Measurements from ENCODE around the gene BABAM2.

BABAM2 gene

DNA sequence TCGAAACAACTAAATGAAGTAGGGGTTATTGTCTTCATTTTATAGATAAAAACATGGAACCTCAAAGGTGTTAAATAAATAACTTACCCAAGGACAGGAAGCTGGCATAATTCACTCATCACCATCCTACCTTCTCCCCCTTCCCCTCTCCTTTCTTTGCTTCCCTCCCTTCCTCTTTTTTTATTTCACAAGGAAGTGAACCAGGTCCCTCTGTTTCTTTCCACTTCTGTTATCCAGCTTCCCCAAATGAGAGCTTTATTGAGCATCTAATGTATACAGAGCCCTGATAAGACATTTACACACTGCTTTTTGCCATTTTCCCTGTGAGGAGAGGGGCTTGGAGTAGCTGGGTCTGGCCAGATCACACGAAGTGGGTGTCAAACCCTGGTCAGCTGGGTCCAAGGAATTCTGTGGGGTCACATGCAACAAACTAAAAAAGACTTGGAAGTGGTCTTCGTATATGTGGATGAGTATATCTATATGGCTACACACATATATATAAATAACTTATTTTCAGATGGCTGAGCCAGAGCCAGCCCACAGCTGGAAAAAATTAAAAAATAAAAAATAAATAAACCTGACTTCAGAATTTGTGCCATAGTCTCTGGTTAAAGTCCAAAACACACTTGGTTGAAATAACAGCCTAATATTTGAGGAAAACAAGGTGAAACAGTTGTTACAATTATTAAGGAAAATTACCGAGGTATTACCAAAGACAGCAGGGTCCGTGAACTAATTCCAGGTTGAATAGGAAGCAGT, 452.8 kb downstream of the BABAM2 start:
- DNase-seq (ENCODE audit: low read depth in 2 of 2): no peak

DNA sequence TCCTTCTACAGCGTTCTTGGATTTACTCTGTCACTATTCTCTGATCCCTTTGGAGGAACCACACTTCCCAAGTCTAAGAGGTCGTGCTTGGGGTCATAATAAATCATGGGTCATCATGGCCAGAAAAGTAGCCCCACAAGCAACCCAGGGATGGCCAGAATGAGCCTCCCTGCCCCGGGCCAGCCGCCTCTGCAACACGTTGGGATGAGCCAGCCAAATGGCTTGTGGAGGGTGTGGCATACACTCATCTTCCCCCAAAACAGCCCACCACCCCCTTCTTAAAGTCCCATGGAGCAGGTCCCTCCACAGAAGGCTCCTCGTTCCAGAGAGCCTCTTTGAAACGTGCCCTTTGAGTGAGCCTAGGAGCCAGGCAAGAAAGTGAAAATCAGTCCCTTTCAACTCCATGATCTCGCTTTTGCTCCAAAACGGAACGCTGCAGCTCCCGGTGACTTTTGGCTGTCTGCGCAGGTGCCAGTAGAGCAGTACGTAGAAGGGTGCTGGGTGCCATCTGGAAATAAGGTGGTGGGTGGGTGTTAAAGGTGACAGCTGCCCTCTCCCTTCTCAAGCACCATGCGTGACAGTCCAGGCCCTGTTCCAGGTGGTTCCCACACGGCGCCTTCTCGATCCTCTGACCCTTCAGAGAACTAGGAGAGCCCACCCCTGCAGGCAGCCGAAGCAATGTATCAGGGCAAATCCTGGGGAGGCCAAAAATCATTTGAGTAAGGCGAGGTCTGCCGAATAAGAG, 453.6 kb downstream of the BABAM2 start:
- DNase-seq (ENCODE audit: low read depth in 2 of 2): no peak

GRCh38 chr2:28344756-28345373, 454.3 kb downstream of the BABAM2 start:
- no peak for DNase-seq (ENCODE audit: low read depth in 2 of 2)

DNA sequence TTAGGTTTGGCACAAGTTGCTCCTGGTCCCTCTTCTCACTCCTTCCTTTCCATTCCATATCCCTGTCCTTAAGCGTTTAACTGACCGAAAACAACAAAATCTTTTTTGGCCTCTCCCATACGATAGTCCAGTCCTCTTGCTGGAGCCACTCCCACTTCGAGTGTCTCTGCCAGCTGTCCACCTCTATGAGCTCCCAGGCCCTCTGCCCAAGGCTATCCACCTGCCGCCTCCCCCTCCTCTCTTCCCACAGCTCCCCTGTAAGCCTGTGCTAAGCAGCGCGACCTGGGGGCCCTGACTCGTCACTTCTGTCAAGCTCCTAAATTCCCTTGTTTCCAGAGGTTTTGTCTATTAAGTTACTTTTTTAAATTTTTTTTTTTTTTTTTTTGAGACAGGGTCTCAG, 455.1 kb downstream of the BABAM2 start:
- no peak for DNase-seq (ENCODE audit: low read depth in 2 of 2)

DNA sequence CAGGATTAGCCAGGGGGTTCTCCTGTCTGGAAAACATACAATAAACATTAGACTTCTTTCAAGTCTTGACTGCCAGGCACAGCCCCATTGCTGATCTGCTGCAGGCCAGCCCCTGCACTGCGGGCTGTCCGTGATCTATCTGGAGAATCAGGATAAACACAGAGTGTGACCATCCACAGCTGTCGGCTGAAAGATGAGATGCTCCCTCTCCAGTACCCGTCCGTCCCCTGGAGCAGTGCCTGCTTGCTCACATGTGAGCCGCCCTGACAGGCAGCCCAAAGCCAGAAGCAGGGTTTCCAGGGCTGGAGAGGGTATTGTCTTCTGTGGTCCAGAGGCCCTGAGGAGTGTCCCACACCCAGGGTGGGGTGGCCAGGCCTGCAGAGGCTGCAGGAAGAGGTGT, 456.1 kb downstream of the BABAM2 start:
- no peak for DNase-seq (ENCODE audit: low read depth in 2 of 2)

- no peak for DNase-seq (ENCODE audit: low read depth in 2 of 2)
These were observed 456.7 kb downstream of the BABAM2 start for GRCh38 chr2:28347193-28347592.

GRCh38 chr2:28347596-28347995, 457.1 kb downstream of the BABAM2 start:
- DNase-seq (ENCODE audit: low read depth in 2 of 2): no peak

- no peak for DNase-seq (ENCODE audit: low read depth in 2 of 2)
These were observed 457.6 kb downstream of the BABAM2 start for GRCh38 chr2:28348149-28348567.

DNA sequence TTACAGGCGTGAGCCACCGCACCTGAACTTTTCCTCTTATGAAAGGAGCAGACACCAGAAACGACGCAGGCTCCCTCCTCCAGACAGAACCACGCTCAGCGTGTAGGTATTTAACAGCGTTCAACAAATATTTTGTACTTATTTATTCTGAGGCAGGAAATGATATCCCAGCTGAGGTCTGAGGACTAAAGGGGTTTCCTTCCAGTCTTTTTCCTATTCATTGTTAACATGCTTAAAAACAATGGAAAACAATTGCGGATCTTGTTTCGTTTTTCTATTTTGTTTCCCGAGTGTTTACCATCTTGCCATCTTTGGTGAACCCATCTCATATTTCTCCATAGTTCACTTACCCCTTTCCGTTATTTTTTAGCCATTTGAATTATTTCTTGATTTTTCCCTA, 458.4 kb downstream of the BABAM2 start:
- DNase-seq (ENCODE audit: low read depth in 2 of 2): no peak

DNA sequence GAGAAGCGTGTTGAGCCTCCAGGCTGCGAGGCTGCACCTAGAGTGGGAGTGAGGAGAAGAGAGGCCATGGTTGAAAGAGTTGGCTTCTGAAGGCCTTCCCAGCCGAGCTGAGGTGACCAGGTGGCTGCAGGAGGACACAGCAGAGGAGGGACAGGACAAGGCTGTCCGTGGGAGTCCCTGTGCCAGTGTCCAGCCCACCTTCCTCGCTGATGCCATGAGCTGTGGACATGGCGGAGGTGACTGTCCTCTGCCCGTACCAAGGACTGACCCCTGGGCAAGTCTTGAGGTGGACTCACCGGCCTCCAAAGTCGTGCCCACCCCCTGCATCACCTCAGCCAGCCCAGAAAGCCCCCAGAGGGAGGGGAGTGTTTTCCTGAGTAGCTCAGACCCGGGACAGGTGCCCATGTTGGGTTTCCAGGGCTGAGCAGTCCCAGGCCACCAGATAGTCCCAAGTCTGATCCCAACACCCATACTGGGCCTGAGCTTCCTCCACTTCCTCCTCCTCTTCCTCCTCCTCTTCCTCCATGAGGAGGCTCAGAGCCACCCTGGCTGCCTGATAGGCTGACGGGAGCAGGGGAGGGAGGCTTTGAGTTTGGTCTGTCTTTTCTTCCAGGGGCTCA, 459.1 kb downstream of the BABAM2 start:
- DNase-seq (ENCODE audit: low read depth in 2 of 2): no peak

GRCh38 chr2:28350196-28350595, 459.7 kb downstream of the BABAM2 start:
- no peak for DNase-seq (ENCODE audit: low read depth in 2 of 2)

- no peak for DNase-seq (ENCODE audit: low read depth in 2 of 2)
These were observed 460.3 kb downstream of the BABAM2 start for GRCh38 chr2:28350791-28351285.

DNA sequence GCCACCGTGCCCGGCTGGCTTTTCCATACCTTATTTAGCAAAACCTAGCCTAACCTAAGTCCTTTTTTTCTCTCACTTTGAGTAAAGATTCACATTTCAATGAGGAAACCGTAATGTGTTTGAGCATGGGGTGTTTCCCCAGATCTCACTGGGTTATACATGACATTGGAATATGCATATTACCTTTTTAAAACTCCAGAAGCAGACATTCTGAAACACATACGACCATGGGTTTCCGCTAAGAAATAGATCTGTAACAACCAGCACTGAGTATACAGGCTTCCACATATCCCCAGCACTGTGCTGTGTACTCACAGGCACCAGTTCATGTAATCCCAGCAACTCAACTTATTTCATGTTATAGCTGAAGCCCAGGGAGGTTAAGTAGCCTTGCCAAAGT, 461.1 kb downstream of the BABAM2 start:
- DNase-seq (ENCODE audit: low read depth in 2 of 2): no peak

DNA sequence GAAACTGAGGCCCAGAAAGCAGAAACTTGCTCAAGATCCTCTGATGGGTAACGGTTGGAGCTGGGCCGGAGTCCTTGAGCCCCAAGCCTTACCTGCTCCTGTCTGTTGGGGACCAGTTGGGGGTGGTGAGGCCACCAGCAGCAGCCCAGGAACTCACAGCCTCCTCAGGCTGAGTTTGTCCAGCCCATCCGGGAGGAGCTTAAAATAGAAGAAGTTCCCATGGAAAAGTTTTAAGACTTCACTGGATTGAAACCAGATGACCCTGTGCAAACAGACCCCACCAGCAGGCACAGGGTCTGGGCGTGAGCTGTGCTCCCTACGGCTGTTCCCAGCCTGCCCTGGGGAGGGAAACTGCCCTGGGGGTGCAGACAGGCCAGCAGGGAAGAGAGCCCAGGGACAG, 461.6 kb downstream of the BABAM2 start:
- no peak for DNase-seq (ENCODE audit: low read depth in 2 of 2)

DNA sequence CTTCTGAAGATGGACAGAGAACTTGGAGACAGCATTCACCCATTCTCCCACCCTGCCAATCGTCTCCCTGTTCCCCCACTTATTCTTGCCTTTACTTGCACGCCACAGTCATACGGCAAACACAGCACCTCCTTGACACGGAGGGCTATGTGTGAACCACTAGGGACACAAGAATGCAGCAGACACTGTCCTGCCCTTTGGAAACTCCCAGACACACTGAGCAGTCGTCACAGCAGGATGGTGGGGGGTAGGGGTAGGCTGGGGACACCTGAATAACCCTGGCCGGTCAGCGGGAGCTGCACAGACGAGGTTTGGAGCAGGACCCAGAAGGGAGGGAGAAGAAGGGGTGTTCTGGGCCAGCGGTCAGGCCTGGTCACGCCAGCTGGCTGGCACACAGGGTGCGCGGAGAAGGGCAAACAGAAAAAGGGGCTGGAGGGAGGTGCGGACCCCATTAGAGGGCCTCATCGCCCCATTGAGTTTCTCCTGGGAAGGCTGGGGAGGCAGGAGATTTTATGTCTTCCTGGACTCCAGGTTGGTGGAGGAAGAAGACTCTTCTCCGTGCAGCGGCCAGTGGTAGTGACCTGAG, 462.2 kb downstream of the BABAM2 start:
- DNase-seq (ENCODE audit: low read depth in 2 of 2): no peak

- no peak for DNase-seq (ENCODE audit: low read depth in 2 of 2)
These were observed 464.5 kb downstream of the BABAM2 start for GRCh38 chr2:28354920-28355520.

DNA sequence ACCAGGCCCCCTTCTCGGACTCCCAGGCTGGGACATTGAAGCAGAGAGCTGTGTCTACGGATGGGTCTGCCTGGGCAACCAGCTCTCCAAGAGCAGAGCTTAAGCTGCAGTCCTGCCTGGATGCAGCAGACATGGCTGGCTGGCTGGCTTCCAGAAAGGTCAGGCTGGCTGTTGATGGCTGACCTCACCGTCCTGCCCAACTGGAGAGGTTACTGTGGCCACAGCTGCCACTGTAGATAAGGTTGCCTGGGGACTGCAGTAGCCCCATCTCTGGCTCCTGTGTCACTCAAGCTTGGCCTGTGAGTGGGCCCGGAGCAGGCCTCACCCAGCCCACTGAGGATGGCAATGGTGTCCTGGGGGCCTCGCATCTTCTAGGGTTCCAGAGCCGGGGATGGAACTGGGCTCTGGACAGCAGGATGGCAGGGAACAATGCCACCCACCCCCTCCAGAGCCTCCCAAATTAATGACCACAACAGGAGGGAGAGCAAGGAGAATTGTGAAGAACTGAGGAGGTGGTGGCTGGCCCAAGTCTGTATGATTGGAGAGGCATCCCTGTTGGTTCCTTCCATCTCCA, 465.1 kb downstream of the BABAM2 start:
- DNase-seq (ENCODE audit: low read depth in 2 of 2): no peak

- peak; percentile 66 to 71 for DNase-seq (ENCODE audit: low read depth in 2 of 2)
These were observed 465.8 kb downstream of the BABAM2 start for GRCh38 chr2:28356095-28356911.

DNA sequence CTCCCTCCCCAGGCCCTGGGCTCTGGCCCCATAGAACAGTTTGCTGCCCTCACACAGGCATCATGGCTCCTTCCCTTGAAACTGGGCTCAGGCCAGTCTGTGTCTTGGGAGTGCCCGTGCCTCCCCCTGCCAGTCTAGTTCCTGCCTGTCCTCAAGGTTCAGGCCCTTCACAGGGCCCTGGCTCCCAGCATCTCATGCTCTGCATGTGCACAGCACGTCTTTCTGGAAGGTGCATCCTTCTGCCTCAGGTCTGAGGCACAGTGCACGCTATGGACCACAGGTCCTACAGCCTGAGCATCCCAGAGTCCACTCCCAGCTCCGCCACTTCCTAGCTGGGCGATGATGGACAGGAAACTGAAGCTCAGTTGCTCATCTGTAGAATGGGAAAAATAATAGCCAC, 466.5 kb downstream of the BABAM2 start:
- DNase-seq (ENCODE audit: low read depth in 2 of 2): no peak

GRCh38 chr2:28357948-28358667, 467.6 kb downstream of the BABAM2 start:
- DNase-seq (ENCODE audit: low read depth in 2 of 2): no peak

Measured in fibroblast of skin of left biceps (primary cell).